ENCODE data around the gene SORCS2.

SORCS2 gene

DNA sequence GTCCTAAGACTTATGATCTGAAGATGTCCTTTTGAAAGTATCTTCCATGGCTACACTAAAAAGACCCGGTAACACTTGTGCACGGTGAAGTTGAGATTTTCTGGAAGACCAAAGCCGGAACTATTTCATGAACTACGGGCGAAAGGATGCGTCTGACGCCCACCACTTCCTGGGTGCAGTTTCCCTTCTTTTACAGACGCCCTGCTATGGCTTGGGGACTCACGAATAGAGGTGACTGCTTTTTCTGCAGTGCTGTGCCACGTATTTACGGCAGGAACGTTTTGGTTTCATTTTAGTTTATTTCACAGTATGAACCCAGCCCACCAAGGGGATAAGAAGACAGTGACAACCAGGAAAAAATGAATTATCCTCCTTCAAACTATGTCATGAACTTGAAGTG lies 566.9 kb downstream of the SORCS2 start:
- Histone ChIP-seq H3K36me3 (ENCODE audit: control insufficient read depth, insufficient read depth, low read length) (no peaks in the 10 kb centered on the region), H3K27me3 (replicated peaks; ENCODE audit: control insufficient read depth, insufficient read depth, low read length) (no peaks in the 10 kb centered on the region; the same call in 1 of the 2 replicates), H3K4me3 (replicated peaks; ENCODE audit: low read depth, low read length) (peak overlapping the region; percentile 10)
- TF ChIP-seq, protein P1, sequence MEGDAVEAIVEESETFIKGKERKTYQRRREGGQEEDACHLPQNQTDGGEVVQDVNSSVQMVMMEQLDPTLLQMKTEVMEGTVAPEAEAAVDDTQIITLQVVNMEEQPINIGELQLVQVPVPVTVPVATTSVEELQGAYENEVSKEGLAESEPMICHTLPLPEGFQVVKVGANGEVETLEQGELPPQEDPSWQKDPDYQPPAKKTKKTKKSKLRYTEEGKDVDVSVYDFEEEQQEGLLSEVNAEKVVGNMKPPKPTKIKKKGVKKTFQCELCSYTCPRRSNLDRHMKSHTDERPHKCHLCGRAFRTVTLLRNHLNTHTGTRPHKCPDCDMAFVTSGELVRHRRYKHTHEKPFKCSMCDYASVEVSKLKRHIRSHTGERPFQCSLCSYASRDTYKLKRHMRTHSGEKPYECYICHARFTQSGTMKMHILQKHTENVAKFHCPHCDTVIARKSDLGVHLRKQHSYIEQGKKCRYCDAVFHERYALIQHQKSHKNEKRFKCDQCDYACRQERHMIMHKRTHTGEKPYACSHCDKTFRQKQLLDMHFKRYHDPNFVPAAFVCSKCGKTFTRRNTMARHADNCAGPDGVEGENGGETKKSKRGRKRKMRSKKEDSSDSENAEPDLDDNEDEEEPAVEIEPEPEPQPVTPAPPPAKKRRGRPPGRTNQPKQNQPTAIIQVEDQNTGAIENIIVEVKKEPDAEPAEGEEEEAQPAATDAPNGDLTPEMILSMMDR (IDR thresholded peaks at IDR 0.05; ENCODE audit: insufficient read depth, low read length, poor library complexity, severe bottlenecking) = no peak
- DNase-seq (ENCODE audit: extremely low read depth, insufficient read length) = no peak

DNA sequence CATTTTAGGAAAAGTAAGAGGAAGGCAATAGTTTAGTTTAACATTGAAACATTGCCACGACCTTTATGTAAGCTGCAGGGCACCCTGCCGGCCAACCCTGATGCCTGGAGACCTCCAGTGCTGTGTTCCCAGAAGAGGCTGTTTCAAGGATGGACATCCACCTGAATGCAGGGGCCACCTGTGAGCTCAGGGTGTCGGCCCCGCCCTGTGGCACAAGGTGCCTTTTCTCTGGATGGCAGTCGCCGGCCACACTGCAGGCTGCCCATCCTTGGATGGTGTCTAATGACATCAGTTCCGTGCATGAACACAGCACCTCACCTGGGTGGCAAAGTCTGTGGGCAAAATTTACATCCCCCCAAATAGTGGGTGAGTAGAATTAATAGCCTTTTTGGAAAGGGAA lies 567.3 kb downstream of the SORCS2 start:
- DNase-seq (ENCODE audit: extremely low read depth, insufficient read length) = no peak
- no peaks in the 10 kb centered on the region; the same call in 1 of the 2 replicates for H3K27me3 ChIP-seq (replicated peaks; ENCODE audit: control insufficient read depth, insufficient read depth, low read length)
- TF ChIP-seq, protein P1 (IDR thresholded peaks at IDR 0.05; ENCODE audit: insufficient read depth, low read length, poor library complexity, severe bottlenecking) = no peak
- H3K4me3 ChIP-seq (replicated peaks; ENCODE audit: low read depth, low read length) = peak overlapping the region; percentile 10
- H3K36me3 ChIP-seq (ENCODE audit: control insufficient read depth, insufficient read depth, low read length) = no peaks in the 10 kb centered on the region

DNA sequence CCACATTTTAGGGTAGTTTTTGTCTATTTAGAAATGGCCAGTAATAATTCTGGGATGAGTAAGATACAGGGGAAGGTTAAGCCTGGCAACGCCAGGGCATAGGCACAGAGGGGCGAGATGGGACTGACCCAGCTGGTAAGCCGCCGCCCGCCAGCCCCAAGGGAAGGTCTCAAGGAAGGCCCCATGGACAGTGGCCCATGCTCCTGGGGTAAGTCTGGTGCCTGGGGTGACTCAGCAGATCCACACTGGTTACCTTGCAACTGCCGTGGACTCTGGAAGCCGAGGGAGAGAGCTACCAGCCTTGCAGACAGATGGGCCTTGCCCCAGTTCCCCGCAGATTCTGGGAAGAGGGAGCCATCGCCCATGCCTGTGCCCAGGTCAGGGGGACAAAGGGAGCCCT lies 567.9 kb downstream of the SORCS2 start:
- no peak overlapping the region for H3K4me3 ChIP-seq (replicated peaks; ENCODE audit: low read depth, low read length)
- no peaks in the 10 kb centered on the region for H3K36me3 ChIP-seq (ENCODE audit: control insufficient read depth, insufficient read depth, low read length)

DNA sequence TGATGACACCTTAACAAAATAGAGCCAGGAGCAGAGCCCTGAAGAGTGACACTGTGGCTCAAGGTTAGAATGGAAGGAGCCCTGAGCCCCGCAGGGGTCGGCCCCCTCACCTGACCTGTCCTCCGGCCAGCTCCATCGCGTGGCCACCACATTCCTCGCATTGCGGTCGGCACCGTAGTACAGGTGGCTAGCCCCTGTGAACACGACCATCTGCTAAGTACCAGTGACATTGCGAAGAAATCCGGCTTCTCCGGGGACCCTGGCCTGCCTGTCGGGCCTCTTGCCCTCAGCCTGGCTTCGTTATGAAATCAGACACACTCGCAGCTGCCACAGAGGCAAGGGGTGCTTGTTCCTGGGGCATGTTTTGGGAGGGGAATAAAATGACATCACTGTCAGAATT lies 568.4 kb downstream of the SORCS2 start:
- TF ChIP-seq, protein P1 (IDR thresholded peaks at IDR 0.05; ENCODE audit: insufficient read depth, low read length, poor library complexity, severe bottlenecking) = no peak
- H3K36me3 ChIP-seq (ENCODE audit: control insufficient read depth, insufficient read depth, low read length) = no peaks in the 10 kb centered on the region
- no peak for DNase-seq (ENCODE audit: extremely low read depth, insufficient read length)
- no peaks in the 10 kb centered on the region for H3K27me3 ChIP-seq (replicated peaks; ENCODE audit: control insufficient read depth, insufficient read depth, low read length)
- no peak overlapping the region for H3K4me3 ChIP-seq (replicated peaks; ENCODE audit: low read depth, low read length)

More for the DNA sequence above, 567.9 kb downstream of the SORCS2 start:
- TF ChIP-seq, protein P1 (IDR thresholded peaks at IDR 0.05; ENCODE audit: insufficient read depth, low read length, poor library complexity, severe bottlenecking) = no peak
- DNase-seq (ENCODE audit: extremely low read depth, insufficient read length) = no peak
- no peaks in the 10 kb centered on the region for H3K27me3 ChIP-seq (replicated peaks; ENCODE audit: control insufficient read depth, insufficient read depth, low read length)

DNA sequence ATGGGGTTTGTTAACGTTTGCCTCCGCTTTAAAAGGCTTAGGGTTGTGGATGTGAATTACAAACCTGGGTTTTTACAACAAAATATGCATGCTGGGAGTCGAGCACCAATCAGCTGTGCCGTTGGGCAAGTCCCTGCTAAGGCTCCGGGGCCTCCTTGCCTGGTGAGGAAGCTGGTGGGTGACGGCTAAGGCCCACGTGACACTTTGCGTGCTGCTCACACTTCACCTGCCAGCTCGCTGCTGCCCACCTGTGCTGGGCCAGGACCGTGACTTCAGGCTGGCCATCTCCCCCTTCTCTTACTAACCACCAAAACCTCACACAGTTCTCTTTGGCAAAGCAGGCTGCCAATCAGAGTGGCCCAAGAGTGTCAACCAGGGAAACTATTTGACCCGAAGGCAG lies 569.0 kb downstream of the SORCS2 start:
- Histone ChIP-seq H3K27me3 (replicated peaks; ENCODE audit: control insufficient read depth, insufficient read depth, low read length) (no peaks in the 10 kb centered on the region; the same call in 1 of the 2 replicates), H3K36me3 (ENCODE audit: control insufficient read depth, insufficient read depth, low read length) (no peaks in the 10 kb centered on the region), H3K4me3 (replicated peaks; ENCODE audit: low read depth, low read length) (no peak overlapping the region)
- DNase-seq (ENCODE audit: extremely low read depth, insufficient read length) = no peak
- TF ChIP-seq, protein P1 (IDR thresholded peaks at IDR 0.05; ENCODE audit: insufficient read depth, low read length, poor library complexity, severe bottlenecking) = no peak

DNA sequence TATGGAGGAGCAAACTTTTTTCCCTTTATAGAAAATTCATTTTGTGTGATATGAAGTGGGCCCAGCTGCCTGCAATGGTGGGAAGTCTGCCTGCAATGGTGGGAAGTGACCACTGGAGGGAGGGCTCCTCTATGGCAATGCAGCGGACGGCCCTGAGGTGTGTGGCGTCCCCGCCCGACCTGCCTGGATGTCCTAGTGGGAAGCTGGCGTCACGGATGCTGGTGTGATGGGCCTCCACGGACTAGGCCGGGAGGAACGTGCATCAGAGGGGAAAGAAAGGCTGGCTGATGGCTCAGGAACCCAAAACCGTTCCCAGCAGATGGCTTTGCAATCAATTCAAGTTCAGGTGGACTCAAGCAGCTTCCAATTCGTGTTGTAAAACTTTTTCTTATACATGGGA lies 569.4 kb downstream of the SORCS2 start:
- TF ChIP-seq, protein P1 (IDR thresholded peaks at IDR 0.05; ENCODE audit: insufficient read depth, low read length, poor library complexity, severe bottlenecking) = peak; percentile 93
- Histone ChIP-seq H3K4me3 (replicated peaks; ENCODE audit: low read depth, low read length) (no peak overlapping the region), H3K36me3 (ENCODE audit: control insufficient read depth, insufficient read depth, low read length) (no peaks in the 10 kb centered on the region), H3K27me3 (replicated peaks; ENCODE audit: control insufficient read depth, insufficient read depth, low read length) (no peaks in the 10 kb centered on the region; the same call in 1 of the 2 replicates)
- DNase-seq (ENCODE audit: extremely low read depth, insufficient read length) = peak; percentile 50

All from GM06990 (cell line).